HG02759 (cell line): ENCODE measurements around the gene TRPM2.

ENCODE experiments used
- ATAC-seq: cut with Tn5 transposase; IDR thresholded peaks from one replicate; pipeline ENCODE4 v1.9.1; 2021; ENCODE audit warnings: mild to moderate bottlenecking, moderate library complexity; ENCODE audit not compliant: unreplicated experiment

TRPM2 gene

DNA sequence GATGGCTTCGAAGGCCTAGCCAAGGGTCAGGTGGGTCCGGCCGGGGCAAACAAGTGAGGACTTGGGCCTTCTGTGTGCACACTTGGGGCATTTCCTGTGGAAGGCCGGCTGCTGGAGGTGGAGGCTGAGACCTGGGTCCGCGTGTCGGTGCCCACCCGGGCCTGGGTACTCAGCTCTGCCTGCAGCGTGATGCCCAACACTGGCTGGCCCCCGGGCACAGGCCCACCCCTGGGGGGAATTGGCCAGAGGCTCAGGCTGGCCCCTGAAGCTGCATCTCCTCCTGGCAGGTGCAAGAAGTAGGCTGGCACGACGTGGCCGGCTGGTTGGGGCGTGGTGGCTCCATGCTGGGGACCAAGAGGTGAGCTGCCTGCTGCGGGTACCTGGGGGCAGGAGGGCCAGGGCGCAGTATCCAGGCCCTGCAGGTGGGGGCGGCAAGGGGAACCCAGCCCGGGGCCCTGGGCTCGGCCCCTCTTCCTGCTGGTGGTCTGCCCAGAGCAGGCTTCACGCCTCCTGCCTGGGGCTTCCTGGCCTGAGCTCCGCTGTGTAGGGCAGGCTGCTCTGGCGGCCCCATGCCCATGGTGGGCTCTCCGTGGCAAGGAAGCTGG is 31.5 kb upstream of the TRPM2 start:
- ATAC-seq, result no peak

DNA sequence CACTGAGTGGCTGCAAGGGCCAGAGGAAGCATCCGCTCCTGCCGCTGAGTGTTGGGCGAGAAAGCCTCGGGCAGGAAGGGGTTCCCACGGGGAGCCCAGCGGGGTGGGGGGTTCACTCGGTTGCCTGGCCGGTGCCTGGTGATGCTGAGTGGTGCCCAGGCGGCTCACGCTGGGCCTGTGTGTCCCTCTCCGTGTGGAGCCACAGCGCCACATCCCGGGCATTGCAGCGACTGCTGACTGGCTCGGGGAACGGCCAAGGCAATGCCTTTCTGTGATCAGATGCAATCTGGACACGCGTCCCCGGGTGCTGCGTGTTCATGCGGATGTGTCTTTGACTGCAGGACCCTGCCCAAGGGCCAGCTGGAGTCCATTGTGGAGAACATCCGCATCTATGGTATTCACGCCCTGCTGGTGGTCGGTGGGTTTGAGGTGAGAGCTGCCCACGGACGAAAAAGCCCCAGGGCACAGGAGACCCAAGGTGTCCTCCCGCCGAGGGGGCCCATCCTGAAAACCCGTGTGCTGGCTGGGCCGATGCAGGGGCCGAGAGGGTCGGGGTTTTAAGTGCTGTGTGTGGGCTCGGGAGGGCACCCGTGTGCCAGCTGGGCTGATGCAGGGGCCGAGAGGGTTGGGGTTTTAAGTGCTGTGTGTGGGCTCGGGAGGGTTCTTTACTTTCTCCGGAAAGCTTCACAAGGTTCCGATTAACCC is 30.6 kb upstream of the TRPM2 start:
- ATAC-seq, result no peak

DNA sequence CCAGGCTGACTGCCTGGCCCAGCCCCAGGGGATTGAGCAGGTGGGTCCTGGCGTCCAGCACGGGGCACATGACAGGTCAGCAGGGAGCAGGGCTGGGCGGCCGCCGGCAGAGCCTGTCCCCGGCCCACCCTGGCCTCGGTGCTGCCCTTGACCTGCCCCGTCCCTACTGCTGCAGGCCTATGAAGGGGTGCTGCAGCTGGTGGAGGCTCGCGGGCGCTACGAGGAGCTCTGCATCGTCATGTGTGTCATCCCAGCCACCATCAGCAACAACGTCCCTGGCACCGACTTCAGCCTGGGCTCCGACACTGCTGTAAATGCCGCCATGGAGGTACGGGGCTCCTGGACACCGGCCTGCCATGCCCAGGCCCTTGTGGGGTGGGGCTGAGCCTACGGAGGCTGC is 29.8 kb upstream of the TRPM2 start:
- no peak for ATAC-seq

DNA sequence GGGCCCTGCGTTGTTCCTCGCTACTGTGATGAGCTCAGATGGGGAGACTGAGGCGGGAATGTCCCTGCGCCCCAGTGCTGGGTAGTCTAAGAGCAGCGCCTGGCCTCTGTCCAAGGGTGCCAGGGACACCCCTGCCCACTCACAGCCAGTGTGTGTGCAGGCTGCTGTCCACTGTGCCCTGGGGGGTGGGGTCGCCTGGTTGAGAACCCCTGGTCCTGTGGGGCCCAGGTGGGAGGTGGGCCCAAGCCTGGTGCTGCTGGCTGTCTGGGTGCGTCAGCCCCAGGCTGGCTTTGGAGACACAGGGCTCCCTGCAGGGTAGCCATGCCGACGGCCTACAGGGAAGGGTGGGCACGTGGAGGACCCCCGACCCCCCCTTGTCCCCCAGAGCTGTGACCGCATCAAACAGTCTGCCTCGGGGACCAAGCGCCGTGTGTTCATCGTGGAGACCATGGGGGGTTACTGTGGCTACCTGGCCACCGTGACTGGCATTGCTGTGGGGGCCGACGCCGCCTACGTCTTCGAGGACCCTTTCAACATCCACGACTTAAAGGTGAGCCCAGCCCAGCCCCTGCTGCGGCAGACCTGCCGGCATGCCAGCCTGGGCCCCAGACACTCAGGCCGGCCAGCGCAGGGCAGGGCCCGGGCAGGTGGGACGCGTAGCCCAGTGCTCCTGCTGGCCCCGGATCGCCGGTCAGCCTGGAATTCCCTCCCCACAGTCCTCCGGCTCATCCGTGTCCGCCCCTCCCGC is 29.1 kb upstream of the TRPM2 start:
- no peak for ATAC-seq

DNA sequence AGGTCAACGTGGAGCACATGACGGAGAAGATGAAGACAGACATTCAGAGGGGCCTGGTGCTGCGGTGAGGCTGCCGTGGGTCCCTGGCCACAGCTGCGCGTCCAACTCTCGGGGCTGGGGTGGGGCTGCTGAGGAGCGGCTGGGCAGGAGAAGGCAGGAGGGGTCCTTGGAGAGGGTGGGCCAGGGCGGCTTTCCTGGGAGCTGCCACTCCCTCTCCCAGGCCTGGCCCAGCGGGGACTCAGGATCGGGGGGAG is 28.6 kb upstream of the TRPM2 start:
- no peak for ATAC-seq

DNA sequence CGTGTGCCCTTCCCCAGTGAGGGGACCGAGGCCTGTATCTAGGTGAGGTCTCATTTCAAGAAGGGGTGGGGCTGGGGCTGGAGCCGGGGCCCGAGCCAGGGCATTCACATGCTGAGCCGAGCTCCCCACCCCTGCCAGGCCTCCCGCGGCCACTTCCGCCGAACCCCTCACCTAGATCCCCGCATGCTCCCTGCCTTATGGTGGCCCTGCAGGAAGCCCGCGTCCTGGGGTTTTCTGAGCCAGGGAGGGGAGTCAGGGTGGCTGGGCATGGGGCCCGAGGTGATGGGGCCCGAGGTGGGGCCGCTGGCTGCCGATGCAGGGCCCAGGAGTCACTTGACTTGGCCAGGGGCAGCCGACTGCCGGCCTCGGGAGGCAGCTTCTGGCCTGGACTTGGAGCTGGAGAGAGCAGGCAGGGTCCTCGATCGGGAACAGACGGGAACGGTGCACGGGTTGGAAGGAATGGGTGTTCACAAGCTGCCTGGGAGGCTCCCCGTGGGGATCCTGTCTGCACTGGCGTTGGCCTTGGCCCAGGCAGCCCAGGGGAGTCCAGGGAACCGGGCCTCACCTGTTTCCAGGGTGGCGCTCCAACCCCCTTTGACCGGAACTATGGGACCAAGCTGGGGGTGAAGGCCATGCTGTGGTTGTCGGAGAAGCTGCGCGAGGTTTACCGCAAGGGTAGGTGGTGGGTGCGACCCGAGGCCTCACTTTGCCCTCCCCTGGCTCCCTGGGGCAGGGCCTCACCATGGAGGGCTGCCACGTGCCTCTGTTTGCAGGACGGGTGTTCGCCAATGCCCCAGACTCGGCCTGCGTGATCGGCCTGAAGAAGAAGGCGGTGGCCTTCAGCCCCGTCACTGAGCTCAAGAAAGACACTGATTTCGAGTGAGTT is 27.8 kb upstream of the TRPM2 start:
- no peak for ATAC-seq

DNA sequence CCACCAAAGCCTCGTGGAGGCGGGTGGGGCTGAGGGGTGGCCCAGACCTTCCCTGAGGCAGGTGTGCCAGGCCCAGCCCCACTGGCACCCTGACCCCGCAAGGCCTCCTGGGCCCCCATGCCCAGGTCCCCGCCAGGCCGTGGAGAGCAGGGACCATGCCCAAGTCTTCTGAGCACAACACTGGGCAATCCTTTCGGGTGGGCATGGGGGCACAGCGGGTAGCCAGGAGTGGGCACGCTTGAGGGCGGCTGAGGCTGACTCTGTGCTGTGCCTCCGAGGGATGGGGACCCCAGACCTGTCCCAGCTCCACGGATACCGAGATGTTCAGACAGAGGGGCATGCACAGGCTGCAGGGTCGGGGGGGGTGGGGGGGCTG is 27.2 kb upstream of the TRPM2 start:
- ATAC-seq, result no peak

DNA sequence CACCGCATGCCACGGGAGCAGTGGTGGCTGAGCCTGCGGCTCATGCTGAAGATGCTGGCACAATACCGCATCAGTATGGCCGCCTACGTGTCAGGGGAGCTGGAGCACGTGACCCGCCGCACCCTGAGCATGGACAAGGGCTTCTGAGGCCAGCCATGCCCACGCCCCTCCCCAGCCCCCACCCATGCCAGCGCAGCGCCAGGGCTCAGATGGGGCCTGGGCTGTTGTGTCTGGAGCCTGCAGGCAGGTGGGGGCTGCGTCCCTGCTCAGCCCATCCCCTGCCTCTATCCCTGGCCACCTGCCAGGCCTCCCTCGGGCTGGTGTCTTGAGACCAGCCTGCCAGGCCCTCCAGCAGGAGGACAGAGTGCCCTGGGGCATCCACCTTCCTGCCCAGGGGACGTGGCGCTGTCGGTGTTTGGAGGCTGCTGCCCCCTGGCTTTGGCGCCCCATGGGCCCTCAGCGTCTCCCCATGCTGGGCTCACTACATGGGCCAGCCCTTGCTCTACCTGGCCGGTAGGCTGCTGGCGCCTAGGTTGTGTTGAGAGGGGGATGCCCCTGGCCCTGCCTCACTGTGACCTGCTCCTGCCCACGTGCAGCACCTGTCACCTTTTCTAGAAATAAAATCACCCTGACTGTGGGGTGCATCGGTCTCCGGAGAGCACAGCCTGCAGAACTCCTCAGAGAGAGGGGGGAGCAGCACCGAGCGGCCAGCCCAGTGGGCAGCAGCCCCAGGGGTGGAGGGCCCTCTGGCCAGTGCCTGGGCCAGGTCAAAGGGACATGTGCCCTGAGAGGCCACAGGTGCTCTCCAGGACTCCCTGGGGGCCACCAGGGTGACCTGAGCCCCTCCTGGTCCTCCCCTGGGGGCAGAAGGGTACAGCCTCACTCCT is 26.5 kb upstream of the TRPM2 start:
- no peak for ATAC-seq

DNA sequence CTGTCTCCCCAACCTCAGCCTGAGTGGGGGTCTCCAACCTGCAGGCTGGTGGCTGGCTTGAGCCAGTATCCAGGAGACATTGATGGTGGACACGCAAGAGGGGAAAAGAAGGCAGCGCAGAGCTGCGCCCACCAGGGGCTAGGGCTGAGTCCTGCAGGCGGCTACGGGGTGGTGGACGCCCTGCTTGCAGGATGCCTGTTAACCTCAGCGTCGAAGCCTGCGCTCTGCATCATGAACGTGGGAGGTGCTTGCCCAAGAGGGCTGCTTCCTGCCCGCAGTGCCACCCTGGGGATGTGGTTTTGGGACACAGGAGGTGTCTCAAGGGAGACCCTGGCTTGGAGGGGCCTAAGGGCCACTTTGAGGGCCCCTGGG is 25.8 kb upstream of the TRPM2 start:
- no peak for ATAC-seq

DNA sequence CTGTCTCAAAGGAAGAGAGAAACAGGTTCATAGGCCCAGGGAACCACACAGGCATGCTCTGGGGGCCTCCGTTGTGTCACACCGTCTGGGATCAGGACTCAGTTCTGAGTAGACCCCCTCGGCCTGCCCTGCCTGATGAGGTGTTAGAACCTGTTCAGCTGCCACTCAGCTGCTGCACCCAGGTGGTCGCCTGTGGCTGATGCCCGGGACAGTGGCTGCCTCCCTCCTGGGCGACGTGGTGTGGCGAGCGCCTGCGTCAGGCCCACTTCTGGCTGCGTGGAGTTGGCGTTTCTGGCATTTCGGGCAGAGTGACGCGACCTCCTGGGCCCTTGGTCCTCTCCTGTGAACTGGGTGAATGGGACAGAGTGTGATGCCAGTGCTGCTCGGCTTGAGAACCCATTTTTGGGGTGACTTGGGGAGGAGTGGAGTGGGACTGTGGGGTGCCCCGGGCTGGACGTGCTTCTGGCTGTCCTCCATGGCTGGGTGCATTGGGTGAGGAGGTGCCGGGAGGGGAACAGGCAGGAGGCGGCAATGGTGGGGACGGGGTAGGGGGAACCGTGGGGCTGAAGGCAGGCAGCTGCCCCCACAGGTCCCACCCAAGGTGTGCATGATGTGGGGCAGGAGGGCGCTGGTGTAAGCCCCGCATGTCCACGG is 25.1 kb upstream of the TRPM2 start:
- ATAC-seq, result no peak

DNA sequence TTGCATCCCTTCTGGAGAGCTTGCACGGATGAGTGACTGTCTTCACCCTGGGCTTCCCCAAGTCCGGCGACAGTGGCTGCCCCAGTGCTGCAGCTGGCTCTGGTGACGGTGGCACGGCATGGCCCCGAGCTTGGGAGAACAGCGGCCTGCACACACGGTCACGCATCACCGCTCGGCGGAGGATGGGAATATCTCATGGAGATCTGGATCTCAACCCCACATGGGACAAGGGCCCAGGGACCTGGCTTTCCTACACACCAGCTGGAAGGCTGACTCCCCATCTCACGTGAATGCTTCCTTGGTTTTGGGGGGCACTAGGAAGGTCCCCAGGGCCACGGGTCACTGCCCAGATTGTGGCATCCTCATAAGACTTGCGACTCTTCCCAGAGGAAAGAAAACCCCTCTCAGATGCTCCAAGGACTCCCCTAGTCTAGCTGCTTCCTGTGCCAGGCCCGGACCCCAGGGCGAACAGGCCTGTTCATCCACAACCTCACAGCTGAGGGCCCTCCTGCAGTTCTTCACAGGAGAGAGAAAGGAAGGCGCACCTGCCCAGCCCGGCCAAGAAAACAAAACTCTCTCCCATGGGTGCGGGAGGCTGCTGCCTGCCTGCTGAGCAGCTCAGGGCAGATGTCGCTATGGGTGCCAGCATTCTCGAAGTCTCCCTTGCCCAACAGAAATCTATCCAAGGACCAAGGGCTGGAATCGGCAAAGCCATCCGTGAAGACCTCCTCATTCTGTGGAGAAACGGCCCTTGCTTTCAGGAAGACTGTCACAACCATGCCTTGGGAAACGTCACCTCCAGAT is 24.1 kb upstream of the TRPM2 start:
- no peak for ATAC-seq

DNA sequence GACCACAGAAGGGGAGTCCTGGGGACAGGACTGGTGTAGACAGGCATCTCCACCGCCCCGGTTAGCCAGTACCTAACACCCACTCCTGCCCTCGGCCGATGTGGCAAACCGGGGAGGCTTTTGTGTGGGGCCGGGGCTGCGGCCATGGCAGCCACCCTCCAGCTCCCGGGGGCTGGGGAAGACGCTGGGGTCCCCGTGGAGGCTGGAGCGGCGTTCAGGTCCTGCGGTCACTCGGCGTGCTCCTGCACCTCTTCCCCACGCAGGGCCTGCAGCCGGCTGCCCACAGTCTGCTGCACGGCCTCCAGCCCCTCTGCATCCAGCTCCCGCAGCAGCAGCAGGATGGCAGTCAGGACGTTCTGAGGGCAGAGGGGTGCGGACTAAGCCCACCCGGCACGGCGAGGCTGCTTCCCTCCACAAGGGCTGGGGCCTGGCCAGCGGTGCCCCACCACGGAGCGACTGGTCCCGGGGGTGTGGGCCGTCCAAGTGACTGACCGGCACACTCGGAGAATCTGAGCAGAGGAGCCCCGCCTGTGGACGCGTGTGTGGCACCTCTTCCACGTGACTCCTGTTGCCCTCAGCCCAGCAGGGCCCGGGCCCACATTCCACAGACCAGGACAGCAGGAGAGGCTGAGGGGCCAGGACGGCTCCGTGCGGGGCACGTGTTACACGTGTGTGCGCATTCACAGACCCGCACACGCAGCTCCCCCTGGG is 23.3 kb upstream of the TRPM2 start:
- ATAC-seq, result no peak

DNA sequence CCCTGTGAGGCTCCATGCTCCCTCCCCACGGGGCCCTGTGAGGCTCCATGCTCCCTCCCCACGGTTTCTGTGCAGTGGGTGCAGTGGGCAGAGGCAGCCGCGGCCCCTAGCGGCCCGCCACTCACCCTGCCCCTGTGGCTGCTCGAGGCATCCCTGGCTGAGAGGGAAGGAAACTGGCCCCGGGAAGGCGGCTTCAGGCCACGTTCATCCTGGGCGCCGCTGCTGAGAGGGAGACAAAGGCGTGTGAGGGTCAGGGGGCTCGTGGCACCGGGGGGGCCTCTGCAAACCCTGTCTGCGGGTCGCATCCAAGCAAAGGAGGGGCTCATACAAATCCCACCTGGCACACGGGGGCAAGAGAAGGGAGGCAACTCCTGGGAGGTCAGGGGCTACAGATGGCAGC is 22.7 kb upstream of the TRPM2 start:
- no peak for ATAC-seq

DNA sequence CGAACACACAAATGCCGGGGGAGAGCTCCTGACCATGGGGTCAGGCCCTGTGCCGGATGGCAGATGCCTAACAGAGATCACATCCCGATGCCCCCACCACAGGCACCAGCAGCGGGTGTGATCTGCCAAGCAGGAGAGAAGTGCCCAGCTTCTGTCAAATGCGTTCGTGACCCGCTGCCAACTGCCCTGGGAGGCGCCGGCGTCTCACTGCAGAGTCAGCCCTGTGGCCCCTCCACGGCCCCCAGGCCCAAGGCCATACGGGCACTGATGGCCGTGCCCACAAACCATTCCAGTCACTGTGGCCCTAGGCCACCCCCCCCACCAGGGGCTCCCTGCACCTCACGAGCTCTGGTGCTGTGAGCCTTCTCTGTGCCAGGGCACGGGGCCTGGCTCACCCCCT is 22.2 kb upstream of the TRPM2 start:
- no peak for ATAC-seq

DNA sequence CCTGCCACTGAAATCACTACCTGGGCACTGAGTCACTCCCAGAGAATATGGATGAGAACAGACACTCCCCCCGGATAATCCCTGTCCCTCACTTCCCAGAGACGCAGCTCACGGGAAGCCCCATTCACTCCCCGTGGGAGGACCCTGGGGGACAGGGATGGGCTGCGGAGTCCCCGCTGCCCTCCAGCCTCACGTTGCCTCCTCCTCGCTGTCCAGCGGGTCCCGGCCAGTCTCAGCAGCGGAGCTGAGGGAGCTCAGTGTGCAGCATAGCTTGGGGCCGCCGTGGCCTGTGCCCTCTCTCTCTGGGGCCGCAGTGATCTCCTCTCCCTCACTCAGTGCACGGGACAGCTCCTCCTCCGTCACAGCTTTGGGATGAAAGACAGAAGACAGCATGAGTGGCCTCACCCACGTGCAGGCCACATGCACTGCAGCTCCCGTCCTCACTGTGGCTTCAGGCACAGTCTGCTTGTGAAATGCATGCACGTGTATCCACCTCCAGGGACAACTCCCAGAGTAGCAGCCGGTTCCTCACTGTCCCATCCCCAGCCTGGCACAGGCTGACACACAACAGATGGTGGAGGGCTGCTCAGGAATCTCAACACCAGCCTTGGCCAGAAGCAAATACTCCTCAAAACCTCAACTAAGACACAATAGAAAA is 21.6 kb upstream of the TRPM2 start:
- no peak for ATAC-seq

DNA sequence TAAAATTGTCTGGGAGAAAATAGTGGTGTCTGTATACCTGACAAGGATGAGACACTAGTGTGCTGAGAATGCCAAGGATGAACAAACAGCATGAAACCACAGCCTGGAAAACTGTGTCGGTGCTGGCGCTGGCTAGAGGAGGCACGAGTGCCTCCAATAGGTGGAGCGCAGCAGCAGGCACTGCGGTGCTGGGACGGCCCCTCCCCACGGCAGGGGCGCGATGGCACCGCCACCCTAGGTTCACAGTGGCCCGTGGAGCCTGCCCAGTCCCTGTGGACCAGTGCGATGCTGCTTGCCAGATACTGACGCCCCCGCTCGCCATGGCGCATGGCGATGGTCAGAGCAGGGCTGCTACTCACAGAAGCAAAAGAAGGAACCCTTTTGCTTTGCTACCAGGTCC is 21.0 kb upstream of the TRPM2 start:
- ATAC-seq, result no peak

DNA sequence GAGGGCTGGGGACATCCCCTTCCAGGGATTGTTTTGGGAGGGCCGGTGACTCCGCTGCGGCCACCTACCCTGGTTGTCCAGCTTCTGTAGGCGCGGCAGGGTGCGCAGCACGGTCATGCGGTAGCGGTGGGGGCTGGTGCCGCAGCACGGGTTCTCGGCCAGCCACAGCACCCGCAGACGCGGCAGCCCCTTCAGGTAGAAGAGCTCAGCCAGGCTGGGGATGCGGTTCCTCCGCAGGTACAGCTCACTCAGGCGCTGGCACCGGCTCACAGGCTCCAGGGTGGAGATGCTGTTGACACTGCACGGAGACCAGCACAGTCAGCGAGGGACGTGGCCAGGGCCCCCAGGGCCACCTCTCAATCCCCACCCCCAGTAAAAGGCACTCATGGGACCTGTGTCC is 20.5 kb upstream of the TRPM2 start:
- no peak for ATAC-seq
